Stimulated activated naive CD8-positive, alpha-beta T cell treated with anti-CD3 and anti-CD28 coated beads, Interleukin-15, amount 100 ng/mL, for 72 hours (primary cell): ENCODE data around the gene PDGFA.
"Not testable (repeated sequence)": the region's sequence is repeated elsewhere in the genome, so short reads cannot be mapped to it uniquely, and the experiment has no call there.

Experiments
- ATAC-seq: fragments of 150-1000 bp; cut with Tn5 transposase; 2 replicates; pipeline ENCODE4 v1.10.0; 2021; ENCODE audit warnings: mild to moderate bottlenecking, moderate library complexity
- DNase-seq, 2 donors: peaks; one replicate each; pipeline ENCODE4 v3.0.0; 2021 to 2022
- H3K27ac Mint-ChIP-seq, 2 donors: one replicate each; pipeline ENCODE4 v1.8.0; 2022; ENCODE audit warnings: mild to moderate bottlenecking in 2 of 2, mixed read lengths in 2 of 2, moderate library complexity in 2 of 2
- H3K27me3 Mint-ChIP-seq: one replicate; pipeline ENCODE4 v1.8.0; 2022; ENCODE audit warnings: mixed read lengths
- H3K4me1 Mint-ChIP-seq: one replicate; pipeline ENCODE4 v1.8.0; 2022; ENCODE audit warnings: mild to moderate bottlenecking, mixed read lengths
- H3K4me3 Mint-ChIP-seq, 2 donors: one replicate each; pipeline ENCODE4 v1.8.0; 2022; ENCODE audit warnings: mild to moderate bottlenecking in 2 of 2, mixed read lengths in 2 of 2, moderate library complexity in 1 of 2
- H3K9me3 Mint-ChIP-seq, 2 donors: one replicate each; pipeline ENCODE4 v1.8.0; 2022; ENCODE audit warnings: mixed read lengths in 2 of 2

Gene PDGFA

DNA sequence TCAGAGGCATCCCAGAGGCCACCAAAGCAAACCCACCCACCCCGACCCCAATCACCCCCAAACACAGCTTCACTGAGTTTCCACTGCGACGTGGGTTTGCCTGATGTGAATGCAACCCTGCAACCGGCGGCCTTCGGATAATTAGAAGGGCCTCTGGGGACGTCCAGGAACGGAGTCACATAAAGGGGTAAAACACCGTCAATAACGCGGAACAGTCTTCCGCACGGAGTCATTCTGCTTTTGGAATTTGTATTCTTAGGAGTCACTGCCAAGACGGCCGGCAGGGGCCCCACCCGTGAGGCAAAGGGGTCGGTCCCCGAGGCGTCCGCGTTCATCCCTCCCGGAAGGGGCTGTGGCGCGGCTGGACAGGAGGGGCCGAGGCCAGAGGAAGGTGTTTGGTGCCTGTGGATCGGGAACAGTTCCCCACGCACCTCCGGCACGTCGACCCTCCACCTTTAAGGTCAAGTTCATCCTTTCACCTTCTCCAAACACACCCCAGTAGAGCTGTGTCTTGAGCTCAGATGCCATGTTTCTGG lies 36.7 kb upstream of the PDGFA start:
- DNase-seq (no peak), ATAC-seq (no peak)
- Mint-ChIP-seq H3K27me3 (no peaks in the 10 kb centered on the region), H3K4me1 (peaks cover 9% of the 10 kb centered on the region), H3K9me3 (peaks cover 4 to 8% of the 10 kb centered on the region in 2 donors), H3K27ac (no peak overlapping the region), H3K4me3 (no peak overlapping the region)

DNA sequence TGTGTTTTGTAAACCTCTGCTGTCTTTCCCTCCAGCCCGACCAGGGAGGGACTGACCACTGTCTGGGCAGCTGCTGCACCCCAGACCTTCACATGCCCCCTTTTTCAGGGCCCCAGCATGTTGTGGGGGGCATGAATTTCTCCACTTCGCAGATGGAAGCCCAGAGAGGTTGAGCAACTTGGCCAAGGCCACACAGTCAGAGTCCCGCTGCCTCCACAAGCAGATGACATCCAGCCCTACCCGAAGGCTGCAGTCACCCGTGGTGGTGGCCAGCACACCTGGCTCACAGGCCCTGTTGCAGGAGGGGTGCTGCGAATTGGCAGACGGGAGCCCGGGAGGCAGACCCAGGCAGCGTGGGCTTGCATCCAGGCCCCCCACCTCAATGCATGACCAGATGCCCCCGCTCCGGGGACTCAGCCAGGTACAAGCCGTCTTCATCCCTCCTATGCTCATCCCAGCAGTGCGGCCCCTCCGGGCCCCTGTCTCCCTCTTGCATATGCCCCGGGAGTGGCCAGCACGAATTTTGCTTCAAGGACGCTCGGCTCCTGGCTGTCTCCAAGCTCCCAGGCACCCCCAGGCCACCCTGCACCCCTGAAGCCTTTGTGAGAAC lies 36.0 kb upstream of the PDGFA start:
- ATAC-seq (no peak), DNase-seq (no peak)
- no peaks in the 10 kb centered on the region for H3K27me3 Mint-ChIP-seq
- no peak overlapping the region for H3K27ac Mint-ChIP-seq
- peaks cover 0 to 1% of the 10 kb centered on the region in 2 donors for H3K9me3 Mint-ChIP-seq
- no peak overlapping the region for H3K4me3 Mint-ChIP-seq
- H3K4me1 Mint-ChIP-seq, result peaks cover 2% of the 10 kb centered on the region

DNA sequence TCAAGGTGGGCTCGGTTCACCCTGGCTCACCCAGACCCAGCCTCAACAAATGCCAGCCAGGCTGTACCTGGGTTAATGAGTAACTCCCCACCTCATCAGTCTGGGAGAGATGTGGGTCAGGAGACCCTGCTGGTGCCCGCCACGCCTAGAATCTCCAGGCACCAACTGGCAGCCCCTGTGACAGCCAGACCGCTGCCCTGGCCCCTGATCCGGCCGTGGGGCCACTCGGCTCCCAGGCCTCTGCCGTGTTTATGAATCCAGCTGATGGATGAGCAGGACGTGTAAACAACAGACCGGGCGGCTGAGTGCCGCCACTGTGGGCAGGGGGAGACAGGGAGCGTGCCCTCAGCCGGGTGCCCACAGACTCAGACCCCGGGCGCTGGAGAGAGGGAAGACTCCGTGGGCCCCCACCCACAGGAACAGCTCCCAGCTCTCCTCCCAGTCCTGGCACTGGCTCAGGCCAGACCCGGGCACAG lies 34.0 kb upstream of the PDGFA start:
- no peak overlapping the region for H3K4me3 Mint-ChIP-seq
- DNase-seq (no peak), ATAC-seq (no peak)
- H3K27ac Mint-ChIP-seq, result no peak overlapping the region
- no peaks in the 10 kb centered on the region for H3K27me3 Mint-ChIP-seq
- H3K4me1 Mint-ChIP-seq, result no peaks in the 10 kb centered on the region
- H3K9me3 Mint-ChIP-seq, result no peaks in the 10 kb centered on the region

DNA sequence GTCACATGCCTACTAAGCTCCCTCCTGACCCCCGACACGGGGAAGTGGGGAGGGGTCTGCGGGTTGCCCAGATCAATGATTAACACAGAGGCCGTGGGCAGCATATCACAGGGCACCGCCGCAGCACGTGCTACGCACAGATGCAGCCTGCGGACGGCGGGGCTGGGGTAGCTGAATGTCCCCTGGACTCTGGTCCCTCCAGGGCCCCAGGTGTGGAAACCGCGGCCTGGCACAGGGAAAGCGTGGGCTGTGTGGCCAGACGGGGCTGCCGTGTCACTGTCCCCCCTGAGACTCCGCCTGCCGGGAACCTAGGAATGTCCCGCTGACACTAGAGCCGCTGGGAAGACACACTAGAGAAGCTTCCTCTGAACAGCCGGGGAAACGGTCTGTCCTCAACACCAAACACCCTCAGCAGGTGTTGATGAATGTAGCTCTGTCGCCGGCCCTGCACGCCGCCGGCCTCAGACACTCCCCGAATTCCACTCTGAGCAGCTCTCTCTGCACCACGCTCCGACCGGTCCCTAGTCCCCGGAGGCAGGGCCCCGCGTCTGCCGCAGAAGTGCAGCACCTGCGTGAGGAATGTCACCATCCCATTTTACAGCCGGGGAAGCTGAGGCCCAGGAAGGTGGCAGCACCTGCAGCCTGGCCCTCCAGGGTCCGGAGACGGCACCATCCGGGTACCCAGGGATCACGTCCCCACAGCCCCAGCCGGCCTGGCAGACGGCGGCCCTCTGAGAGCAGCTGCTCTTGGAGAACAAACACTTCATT lies 33.4 kb upstream of the PDGFA start:
- no peak for DNase-seq
- Mint-ChIP-seq H3K4me3 (no peak overlapping the region), H3K27ac (no peak overlapping the region), H3K4me1 (no peaks in the 10 kb centered on the region), H3K27me3 (no peaks in the 10 kb centered on the region), H3K9me3 (no peaks in the 10 kb centered on the region)
- no peak for ATAC-seq

DNA sequence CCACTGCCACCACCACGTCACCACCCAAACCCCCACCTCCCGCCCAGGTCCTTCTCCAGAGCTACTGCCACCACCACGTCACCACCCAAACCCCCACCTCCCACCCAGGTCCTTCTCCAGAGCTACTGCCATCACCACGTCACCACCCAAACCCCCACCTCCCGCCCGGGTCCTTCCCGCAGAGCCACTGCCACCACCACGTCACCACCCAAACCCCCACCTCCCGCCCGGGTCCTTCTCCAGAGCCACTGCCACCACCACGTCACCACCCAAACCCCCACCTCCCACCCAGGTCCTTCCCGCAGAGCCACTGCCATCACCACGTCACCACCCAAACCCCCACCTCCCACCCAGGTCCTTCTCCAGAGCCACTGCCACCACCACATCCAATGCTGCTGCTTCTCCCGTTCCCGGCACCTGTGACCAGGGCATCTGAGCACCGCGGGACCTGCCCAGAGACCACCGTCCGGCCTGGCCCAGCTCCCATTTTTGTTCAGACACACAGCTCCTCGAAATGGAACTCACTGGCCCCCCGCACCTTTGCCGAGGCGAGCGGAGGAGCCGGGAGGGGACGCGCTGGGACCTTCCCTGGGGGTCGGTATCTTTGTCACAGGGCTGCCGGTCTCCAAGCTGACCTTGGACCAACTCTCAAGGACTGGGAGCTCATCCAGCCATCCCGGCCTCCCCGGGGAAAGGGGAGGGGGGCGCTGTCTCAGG lies 32.7 kb upstream of the PDGFA start:
- peak; percentile 21 for ATAC-seq
- DNase-seq, H3K4me1 Mint-ChIP-seq, H3K9me3 Mint-ChIP-seq, H3K27ac Mint-ChIP-seq, H3K27me3 Mint-ChIP-seq, H3K4me3 Mint-ChIP-seq: not testable (repeated sequence)

DNA sequence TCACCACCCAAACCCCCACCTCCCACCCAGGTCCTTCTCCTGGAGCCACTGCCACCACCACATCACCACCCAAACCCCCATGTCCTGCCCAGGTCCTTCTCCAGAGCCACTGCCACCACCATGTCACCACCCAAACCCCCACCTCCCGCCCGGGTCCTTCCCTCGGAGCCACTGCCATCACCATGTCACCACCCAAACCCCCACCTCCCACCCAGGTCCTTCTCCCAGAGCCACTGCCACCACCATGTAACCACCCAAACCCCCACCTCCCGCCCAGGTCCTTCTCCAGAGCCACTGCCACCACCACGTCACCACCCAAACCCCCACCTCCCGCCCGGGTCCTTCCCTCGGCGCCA lies 31.9 kb upstream of the PDGFA start:
- not testable (repeated sequence) for H3K4me1 Mint-ChIP-seq, H3K4me3 Mint-ChIP-seq, DNase-seq, H3K27me3 Mint-ChIP-seq, H3K9me3 Mint-ChIP-seq, H3K27ac Mint-ChIP-seq, ATAC-seq

DNA sequence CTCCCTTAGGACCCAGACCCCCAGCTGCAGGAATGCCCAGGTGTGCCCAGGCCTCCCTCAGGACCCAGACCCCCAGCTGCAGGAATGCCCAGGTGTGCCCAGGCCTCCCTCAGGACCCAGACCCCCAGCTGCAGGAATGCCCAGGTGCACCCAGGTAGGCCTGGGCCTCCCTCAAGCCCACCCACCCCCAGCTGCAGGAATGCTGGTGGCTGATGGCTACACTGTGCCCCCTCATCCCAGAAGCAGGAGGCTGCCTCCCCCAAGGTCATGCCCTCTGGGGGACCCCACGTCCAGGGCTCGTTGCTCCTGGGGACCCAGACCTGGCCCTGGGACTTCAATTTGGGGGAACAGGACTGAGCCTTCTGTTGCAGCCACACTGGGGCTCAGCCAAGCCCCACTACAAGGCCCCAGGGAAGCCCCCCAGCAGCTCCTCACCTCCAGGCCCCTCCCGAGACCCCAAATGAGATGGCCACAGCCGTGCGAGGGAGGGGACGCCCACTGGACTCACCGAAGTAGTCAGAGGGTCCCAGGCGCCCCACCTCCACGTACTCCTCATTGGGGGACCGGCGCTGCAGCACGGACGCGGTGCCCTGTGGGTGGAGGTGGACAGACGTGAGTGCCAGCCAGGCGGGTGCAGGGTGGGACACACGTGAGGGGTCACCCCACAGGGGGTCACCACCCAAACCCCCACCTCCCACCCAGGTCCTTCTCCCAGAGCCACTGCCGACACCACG lies 31.4 kb upstream of the PDGFA start:
- Mint-ChIP-seq H3K27ac (no peak overlapping the region), H3K4me1 (no peaks in the 10 kb centered on the region), H3K9me3 (no peaks in the 10 kb centered on the region), H3K4me3 (no peak overlapping the region), H3K27me3 (no peaks in the 10 kb centered on the region)
- DNase-seq, result no peak
- peak; percentile 61 for ATAC-seq

DNA sequence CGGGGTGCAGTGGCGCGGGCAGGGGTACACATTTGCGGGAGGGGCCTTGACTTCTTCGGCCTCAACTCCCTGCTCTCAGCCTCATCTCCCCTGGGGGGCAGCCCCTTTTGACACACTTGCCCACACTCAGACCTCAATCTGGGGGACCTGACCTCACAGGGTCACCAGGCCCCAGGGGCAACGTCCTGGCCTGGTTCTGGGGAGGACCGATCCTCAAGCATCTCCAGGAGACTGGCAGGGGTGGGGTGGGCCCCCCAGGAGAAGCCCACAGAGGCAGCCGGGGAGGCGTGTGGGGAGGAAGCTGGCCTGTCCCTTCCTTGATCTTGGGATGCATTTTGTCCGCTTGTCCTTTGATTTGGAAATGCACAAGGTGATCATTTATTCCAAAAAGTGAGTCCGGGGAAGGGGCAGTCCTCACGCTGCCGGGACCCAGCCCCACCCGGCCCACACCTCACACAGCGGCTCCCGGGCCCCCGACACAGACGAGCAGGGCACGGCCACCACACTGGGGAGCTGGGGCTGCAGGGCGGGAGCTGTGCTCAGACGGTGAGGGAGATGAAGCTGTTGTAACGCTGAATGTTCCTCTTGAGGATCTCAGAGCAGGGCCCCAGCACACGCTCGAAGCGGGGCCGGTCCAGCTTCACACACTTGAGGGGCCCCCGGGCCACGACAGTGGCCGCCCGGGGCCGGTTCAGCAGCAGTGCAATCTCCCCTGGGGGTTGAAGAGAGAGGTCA lies 30.4 kb upstream of the PDGFA start:
- Mint-ChIP-seq H3K4me1 (no peaks in the 10 kb centered on the region), H3K27me3 (no peaks in the 10 kb centered on the region), H3K4me3 (no peak overlapping the region), H3K9me3 (peaks cover 6 to 7% of the 10 kb centered on the region in 2 donors), H3K27ac (peak overlapping the region in 1 of 2 donors; percentile 63)
- ATAC-seq (peak; percentile 33), DNase-seq (no peak)

DNA sequence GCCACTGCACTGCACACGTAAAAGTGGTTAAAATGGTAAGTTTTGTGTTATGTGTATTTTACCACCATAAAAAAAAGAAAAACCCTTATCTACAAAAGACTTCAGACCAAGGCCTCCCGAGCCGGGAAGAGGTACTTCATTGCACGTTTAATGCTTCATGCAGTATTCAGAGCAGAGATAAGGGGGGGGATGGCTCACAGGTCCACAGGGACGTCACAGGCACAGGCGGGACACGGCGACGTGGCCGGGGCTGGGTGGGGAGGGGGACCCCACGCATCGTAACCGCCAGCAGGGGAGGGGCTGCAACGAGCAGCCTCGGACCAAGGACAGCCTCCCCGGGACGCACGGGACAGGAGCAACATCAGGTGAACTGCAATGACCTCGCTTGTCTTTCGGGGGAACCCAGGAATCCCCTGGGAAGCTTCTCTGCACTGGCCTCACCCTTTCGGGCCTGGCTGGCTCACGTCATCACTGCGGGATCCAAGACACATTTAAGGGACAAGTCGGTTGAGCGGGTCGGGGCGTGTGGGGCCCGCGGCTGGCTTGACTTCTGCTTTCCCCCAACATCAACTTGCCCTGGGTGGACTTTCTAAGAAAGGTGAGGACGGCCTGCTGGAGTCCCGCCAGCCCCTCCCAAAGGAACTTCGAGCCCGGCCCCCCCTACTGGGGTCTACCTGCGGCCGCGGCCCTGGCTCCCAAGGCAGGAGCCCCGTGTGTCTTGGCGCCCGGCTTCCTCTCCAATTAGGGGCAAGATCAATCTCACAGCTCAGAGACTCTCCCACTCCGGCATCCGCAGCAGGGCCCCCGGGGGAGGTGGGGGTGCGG lies 29.6 kb upstream of the PDGFA start:
- peaks cover 4% of the 10 kb centered on the region for H3K4me1 Mint-ChIP-seq
- H3K9me3 Mint-ChIP-seq, result peaks cover 6 to 7% of the 10 kb centered on the region in 2 donors
- H3K27ac Mint-ChIP-seq, result no peak overlapping the region
- no peak for ATAC-seq
- no peak for DNase-seq
- no peaks in the 10 kb centered on the region for H3K27me3 Mint-ChIP-seq
- no peak overlapping the region for H3K4me3 Mint-ChIP-seq

DNA sequence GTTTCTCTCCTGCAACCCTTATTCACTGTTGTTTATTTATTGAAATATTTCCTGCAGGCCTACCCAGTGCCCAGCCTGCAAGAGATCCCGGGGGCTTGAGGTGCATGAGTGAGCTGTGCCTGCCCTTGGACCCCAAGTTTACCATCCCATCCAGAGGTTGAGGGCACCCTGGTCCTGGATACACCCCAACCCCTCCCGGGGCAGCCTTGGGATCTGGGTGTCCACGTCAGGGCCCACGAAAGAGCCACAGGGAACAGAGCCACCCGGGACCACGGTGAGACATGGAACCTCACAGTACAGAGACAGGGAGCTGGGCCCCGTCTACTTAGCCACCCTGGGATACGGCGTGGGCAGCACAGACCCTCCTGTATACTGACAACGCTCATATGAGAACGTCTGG lies 28.8 kb upstream of the PDGFA start:
- peaks cover 4% of the 10 kb centered on the region for H3K4me1 Mint-ChIP-seq
- no peak overlapping the region for H3K4me3 Mint-ChIP-seq
- H3K27ac Mint-ChIP-seq, result peak overlapping the region in 1 of 2 donors; percentile 34
- no peaks in the 10 kb centered on the region for H3K27me3 Mint-ChIP-seq
- ATAC-seq (no peak), DNase-seq (no peak)
- H3K9me3 Mint-ChIP-seq, result peaks cover 6 to 7% of the 10 kb centered on the region in 2 donors

DNA sequence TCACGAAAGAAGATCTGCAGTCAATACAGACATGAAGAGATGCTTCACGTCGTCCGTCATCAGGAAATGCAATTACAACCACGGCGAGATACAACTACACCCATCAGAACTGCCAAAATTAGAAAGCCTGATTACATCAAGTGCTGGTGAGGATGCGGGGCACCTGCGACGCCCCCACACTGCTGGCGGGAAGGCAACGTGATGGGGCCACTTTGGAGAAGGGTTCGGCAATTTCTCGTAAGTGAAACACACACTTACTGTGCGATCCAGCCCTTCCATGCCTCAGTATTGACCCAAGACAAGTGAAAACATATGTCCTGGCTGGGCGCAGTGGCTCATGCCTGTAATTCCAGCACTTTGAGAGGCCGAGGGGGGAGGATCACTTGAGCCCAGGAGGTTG lies 25.8 kb upstream of the PDGFA start:
- peak overlapping the region in 1 of 2 donors; percentile 42 for H3K27ac Mint-ChIP-seq

DNA sequence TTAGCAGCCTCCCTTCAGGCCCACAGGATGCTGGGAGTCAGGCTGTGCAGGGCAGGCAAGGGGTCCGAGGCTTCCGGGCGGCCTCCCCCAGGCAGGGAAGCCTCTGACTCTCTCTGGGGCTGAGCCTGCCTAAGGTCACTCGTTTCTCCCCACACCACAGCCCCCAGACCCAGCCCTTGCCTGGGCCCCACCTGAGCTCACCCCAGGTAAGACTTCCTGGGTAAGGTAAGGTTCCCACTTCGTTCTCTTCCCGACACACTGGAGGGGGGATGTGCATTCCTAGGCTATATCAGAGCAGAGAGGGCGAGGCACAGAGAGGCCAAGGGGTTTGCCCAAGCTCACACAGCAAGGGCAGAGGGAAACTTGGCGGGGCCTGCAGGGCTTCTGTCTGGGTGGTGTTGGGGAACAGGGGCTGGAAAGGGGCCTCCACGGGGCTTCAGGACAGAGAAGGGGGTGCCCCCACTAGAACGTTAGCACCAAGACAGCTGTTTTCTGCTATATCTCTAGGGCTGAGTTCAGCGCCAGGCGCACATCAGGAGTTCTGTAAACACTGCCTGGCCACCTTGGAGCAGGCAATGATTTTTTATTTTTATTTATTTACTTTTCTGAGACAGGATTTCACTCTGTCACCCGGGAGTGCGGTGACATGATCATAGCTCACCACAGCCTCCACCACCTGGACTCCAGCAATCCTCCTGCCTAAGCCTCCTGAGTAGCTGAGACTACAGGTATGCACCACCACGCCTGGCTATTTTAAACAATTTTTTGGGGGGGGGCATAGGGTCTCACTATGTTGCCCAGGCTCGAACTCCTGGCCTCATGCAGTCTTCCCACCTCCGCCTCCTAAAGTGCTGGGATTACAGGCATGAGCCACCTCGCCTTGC lies 24.9 kb upstream of the PDGFA start:
- H3K9me3 Mint-ChIP-seq, result peaks cover 6 to 15% of the 10 kb centered on the region in 2 donors
- H3K27ac Mint-ChIP-seq, result peak overlapping the region in 1 of 2 donors; percentile 75
- no peak for ATAC-seq
- peaks cover 19% of the 10 kb centered on the region for H3K4me1 Mint-ChIP-seq
- H3K4me3 Mint-ChIP-seq, result no peak overlapping the region
- H3K27me3 Mint-ChIP-seq, result no peaks in the 10 kb centered on the region
- DNase-seq, result no peak

More for the DNA sequence above, 25.8 kb upstream of the PDGFA start:
- H3K9me3 Mint-ChIP-seq, result peaks cover 6 to 12% of the 10 kb centered on the region in 2 donors
- no peak for ATAC-seq
- peaks cover 17% of the 10 kb centered on the region for H3K4me1 Mint-ChIP-seq
- no peaks in the 10 kb centered on the region for H3K27me3 Mint-ChIP-seq
- no peak for DNase-seq
- no peak overlapping the region for H3K4me3 Mint-ChIP-seq
